ENCODE data around the gene NUDCD3.

The NUDCD3 gene

DNA sequence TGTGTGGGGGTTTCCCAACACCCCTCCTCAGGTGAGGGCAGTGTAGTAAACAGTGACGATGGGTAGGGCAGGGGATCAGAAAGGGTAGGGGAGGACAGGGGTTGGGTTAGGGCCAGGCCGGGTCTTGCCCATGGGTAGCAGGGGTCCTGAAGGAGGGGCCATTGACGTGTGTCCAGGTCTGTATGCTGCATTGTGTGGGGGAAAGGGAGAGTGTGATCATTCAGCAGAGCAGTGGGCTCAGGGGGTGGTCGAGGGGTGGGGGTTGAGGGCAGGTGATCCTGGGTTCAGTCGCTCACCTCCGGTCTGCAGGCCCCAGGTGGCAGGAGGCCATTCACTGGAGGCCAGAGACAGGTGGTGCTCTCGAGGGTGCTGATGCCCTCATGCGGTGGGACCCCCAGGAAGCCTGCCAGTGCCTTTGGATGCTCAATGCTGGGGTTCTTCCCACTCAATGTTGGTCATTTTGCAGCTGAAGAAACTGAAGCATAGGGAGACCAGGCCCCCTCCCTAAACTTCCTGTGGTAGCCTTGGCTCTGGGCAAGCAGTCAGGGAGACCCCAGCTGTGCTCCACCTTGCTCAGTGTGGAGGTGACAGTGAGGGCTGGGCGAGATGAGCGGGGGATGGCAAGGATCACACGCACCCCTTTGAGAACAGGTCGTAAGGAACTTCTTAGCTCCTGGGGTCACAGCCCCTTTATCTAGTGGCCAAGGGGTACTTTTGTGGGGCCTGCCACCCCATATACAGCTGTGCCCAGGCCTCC, 116.3 kb downstream of the NUDCD3 start:
- Histone ChIP-seq H3K9me2 (replicated peaks; ENCODE audit: insufficient read depth, low read length) (no peaks in the 10 kb centered on the region), H3K27ac (ENCODE audit: low read depth, low read length) (no peak overlapping the region), H3K9ac (ENCODE audit: low read length) (no peak overlapping the region), H3F3A (ENCODE audit: insufficient read depth) (peaks cover 5% of the 10 kb centered on the region; the same call in 1 of the 2 replicates), H3K4me3 (ENCODE audit: insufficient read depth, low read length, poor library complexity, severe bottlenecking) (no peak overlapping the region), H4K20me1 (ENCODE audit: low read depth, low read length) (no peaks in the 10 kb centered on the region), H3K9me3 (ENCODE audit: insufficient read depth, low read length) (no peaks in the 10 kb centered on the region), H3K79me2 (ENCODE audit: insufficient read depth, low read length) (no peaks in the 10 kb centered on the region), H2AFZ (ENCODE audit: low read depth, low read length, severe bottlenecking) (no peak overlapping the region), H3K36me3 (ENCODE audit: low read length) (no peaks in the 10 kb centered on the region), H3K4me2 (ENCODE audit: low read depth, low read length, poor library complexity, severe bottlenecking) (no peak overlapping the region), H3K27me3 (ENCODE audit: low read length) (no peaks in the 10 kb centered on the region)
- TF ChIP-seq, protein P1, sequence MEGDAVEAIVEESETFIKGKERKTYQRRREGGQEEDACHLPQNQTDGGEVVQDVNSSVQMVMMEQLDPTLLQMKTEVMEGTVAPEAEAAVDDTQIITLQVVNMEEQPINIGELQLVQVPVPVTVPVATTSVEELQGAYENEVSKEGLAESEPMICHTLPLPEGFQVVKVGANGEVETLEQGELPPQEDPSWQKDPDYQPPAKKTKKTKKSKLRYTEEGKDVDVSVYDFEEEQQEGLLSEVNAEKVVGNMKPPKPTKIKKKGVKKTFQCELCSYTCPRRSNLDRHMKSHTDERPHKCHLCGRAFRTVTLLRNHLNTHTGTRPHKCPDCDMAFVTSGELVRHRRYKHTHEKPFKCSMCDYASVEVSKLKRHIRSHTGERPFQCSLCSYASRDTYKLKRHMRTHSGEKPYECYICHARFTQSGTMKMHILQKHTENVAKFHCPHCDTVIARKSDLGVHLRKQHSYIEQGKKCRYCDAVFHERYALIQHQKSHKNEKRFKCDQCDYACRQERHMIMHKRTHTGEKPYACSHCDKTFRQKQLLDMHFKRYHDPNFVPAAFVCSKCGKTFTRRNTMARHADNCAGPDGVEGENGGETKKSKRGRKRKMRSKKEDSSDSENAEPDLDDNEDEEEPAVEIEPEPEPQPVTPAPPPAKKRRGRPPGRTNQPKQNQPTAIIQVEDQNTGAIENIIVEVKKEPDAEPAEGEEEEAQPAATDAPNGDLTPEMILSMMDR (IDR thresholded peaks at IDR 0.05; ENCODE audit: insufficient read depth, low read length, poor library complexity, severe bottlenecking), result no peak
- TF ChIP-seq EZH2phosphoT487 (conservative IDR thresholded peaks at IDR 0.05; ENCODE audit: low read length), result no peak

DNA sequence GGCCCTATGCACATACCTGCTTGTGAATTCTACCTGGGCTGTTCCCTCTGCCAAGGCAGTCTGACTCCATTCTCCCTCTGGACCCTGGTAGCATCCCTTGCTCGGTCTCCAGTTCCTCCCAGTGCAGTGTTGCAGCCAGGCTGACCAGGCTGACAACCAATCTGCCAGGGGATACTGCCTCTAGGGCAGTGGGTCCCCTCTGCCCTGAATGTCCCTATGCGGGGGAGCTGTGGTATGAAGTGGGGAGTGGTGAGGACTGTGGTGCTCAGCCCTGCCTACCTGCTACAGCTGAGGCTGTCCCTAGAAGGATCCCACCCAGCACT, 117.1 kb downstream of the NUDCD3 start:
- no peaks in the 10 kb centered on the region for H4K20me1 ChIP-seq (ENCODE audit: low read depth, low read length)
- no peaks in the 10 kb centered on the region for H3F3A ChIP-seq (ENCODE audit: insufficient read depth)
- no peak overlapping the region for H3K4me3 ChIP-seq (ENCODE audit: insufficient read depth, low read length, poor library complexity, severe bottlenecking)
- H3K4me2 ChIP-seq (ENCODE audit: low read depth, low read length, poor library complexity, severe bottlenecking), result no peak overlapping the region
- H3K9me3 ChIP-seq (ENCODE audit: insufficient read depth, low read length), result no peaks in the 10 kb centered on the region
- no peak overlapping the region for H3K9ac ChIP-seq (ENCODE audit: low read length)
- TF ChIP-seq, protein P1 (IDR thresholded peaks at IDR 0.05; ENCODE audit: insufficient read depth, low read length, poor library complexity, severe bottlenecking), result no peak
- no peaks in the 10 kb centered on the region for H3K9me2 ChIP-seq (replicated peaks; ENCODE audit: insufficient read depth, low read length)
- H3K27ac ChIP-seq (ENCODE audit: low read depth, low read length), result no peak overlapping the region
- no peak overlapping the region for H2AFZ ChIP-seq (ENCODE audit: low read depth, low read length, severe bottlenecking)
- H3K79me2 ChIP-seq (ENCODE audit: insufficient read depth, low read length), result no peaks in the 10 kb centered on the region
- no peaks in the 10 kb centered on the region for H3K36me3 ChIP-seq (ENCODE audit: low read length)
- H3K27me3 ChIP-seq (ENCODE audit: low read length), result no peaks in the 10 kb centered on the region

DNA sequence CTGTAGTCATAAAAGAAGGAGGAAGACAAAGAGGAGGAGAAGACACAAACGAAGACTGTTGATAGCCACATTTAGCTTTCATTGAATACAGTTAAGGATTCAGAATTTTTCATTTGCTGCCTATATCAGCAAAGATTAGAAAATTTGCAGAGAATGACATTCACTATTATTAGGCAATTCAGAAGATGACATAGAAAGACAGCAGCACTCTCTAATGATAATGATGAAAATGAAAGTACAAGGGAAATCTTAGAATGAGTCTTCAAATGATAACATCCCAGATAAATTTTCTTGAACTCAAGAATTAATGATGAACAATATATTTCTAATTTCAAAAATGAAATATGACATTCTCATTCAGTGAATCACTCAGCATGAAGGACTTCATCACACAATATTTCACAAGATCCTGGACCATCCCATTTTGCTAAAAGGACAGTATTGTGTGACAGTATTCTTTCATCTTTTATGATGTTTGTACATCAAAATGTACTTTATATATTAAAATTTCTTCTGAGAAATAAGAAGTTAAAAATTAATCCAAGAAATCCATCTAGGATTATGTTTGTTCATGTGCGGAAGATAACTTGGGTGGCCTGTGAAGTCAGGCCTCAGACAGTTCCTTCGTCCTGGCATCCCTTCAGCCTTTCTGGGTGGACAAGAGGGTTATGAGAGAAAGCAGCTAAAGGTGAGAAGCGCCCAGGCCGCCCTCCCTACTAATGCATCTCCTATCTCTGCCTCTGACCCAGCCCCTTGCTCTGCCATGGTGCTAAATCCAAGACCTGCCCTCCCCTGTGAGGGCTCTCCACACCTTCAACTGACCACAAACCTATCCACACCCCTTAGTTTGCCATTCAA, 117.7 kb downstream of the NUDCD3 start:
- H3K36me3 ChIP-seq (ENCODE audit: low read length), result no peaks in the 10 kb centered on the region
- no peak overlapping the region for H3K27ac ChIP-seq (ENCODE audit: low read depth, low read length)
- H4K20me1 ChIP-seq (ENCODE audit: low read depth, low read length), result no peaks in the 10 kb centered on the region
- H3K4me2 ChIP-seq (ENCODE audit: low read depth, low read length, poor library complexity, severe bottlenecking), result no peak overlapping the region
- no peak overlapping the region for H3K9ac ChIP-seq (ENCODE audit: low read length)
- H3F3A ChIP-seq (ENCODE audit: insufficient read depth), result no peaks in the 10 kb centered on the region
- no peak overlapping the region for H2AFZ ChIP-seq (ENCODE audit: low read depth, low read length, severe bottlenecking)
- H3K9me2 ChIP-seq (replicated peaks; ENCODE audit: insufficient read depth, low read length), result no peaks in the 10 kb centered on the region
- TF ChIP-seq EZH2phosphoT487 (conservative IDR thresholded peaks at IDR 0.05; ENCODE audit: low read length), result no peak
- TF ChIP-seq, protein P1 (IDR thresholded peaks at IDR 0.05; ENCODE audit: insufficient read depth, low read length, poor library complexity, severe bottlenecking), result no peak
- no peaks in the 10 kb centered on the region for H3K79me2 ChIP-seq (ENCODE audit: insufficient read depth, low read length)
- H3K9me3 ChIP-seq (ENCODE audit: insufficient read depth, low read length), result no peaks in the 10 kb centered on the region
- no peaks in the 10 kb centered on the region for H3K27me3 ChIP-seq (ENCODE audit: low read length)
- no peak overlapping the region for H3K4me3 ChIP-seq (ENCODE audit: insufficient read depth, low read length, poor library complexity, severe bottlenecking)

Measured in SU-DHL-6 (cell line).